ENCODE measurements around the gene CLPTM1L.
A peak's percentile ranks its signal among the peaks of the same experiment; 100 is the strongest.
"Not testable (repeated sequence)": the region's sequence is repeated elsewhere in the genome, so short reads cannot be mapped to it uniquely, and the experiment has no call there.

The CLPTM1L gene

GRCh38 chr5:1381370-1382247 lies 36.7 kb upstream of the CLPTM1L start:
- DNase-seq (ENCODE audit: low read depth, low spot score) = no peak

- DNase-seq (ENCODE audit: low read depth, low spot score) = no peak
Measured at GRCh38 chr5:1380910-1381309, 36.0 kb upstream of the CLPTM1L start.

GRCh38 chr5:1380011-1380817 lies 35.3 kb upstream of the CLPTM1L start:
- DNase-seq (ENCODE audit: low read depth, low spot score) = peak; percentile 47

- DNase-seq (ENCODE audit: low read depth, low spot score) = no peak
Measured at GRCh38 chr5:1378866-1379659, 34.2 kb upstream of the CLPTM1L start.

GRCh38 chr5:1378096-1378495 lies 33.2 kb upstream of the CLPTM1L start:
- DNase-seq (ENCODE audit: low read depth, low spot score) = no peak

- DNase-seq (ENCODE audit: low read depth, low spot score) = no peak
Measured at GRCh38 chr5:1376981-1377380, 32.1 kb upstream of the CLPTM1L start.

- DNase-seq (ENCODE audit: low read depth, low spot score) = no peak
Measured at GRCh38 chr5:1375871-1376810, 31.2 kb upstream of the CLPTM1L start.

- DNase-seq (ENCODE audit: low read depth, low spot score) = peak; percentile 23
Measured at GRCh38 chr5:1374679-1375055, 29.8 kb upstream of the CLPTM1L start.

GRCh38 chr5:1374030-1374678 lies 29.3 kb upstream of the CLPTM1L start:
- DNase-seq (ENCODE audit: low read depth, low spot score) = no peak

- not testable (repeated sequence) for DNase-seq (ENCODE audit: low read depth, low spot score)
Measured at GRCh38 chr5:1371972-1372342, 27.1 kb upstream of the CLPTM1L start.

- no peak for DNase-seq (ENCODE audit: low read depth, low spot score)
Measured at GRCh38 chr5:1371218-1371971, 26.5 kb upstream of the CLPTM1L start.

- DNase-seq (ENCODE audit: low read depth, low spot score) = no peak
Measured at GRCh38 chr5:1370006-1370405, 25.1 kb upstream of the CLPTM1L start.

- no peak for DNase-seq (ENCODE audit: low read depth, low spot score)
Measured at GRCh38 chr5:1368756-1369155, 23.9 kb upstream of the CLPTM1L start.

GRCh38 chr5:1368236-1368635 lies 23.3 kb upstream of the CLPTM1L start:
- DNase-seq (ENCODE audit: low read depth, low spot score) = no peak

- no peak for DNase-seq (ENCODE audit: low read depth, low spot score)
Measured at GRCh38 chr5:1367149-1367548, 22.2 kb upstream of the CLPTM1L start.

GRCh38 chr5:1366514-1366913 lies 21.6 kb upstream of the CLPTM1L start:
- DNase-seq (ENCODE audit: low read depth, low spot score) = no peak

GRCh38 chr5:1364211-1364610 lies 19.3 kb upstream of the CLPTM1L start:
- DNase-seq (ENCODE audit: low read depth, low spot score) = no peak

GRCh38 chr5:1363581-1363980 lies 18.7 kb upstream of the CLPTM1L start:
- no peak for DNase-seq (ENCODE audit: low read depth, low spot score)

GRCh38 chr5:1363160-1363559 lies 18.3 kb upstream of the CLPTM1L start:
- DNase-seq (ENCODE audit: low read depth, low spot score) = no peak

Measured in astrocyte of the hippocampus (primary cell).